Urinary bladder (tissue), 4 donors: Measurements from ENCODE around the gene SASS6. TPM values are rescaled to one million over a fixed set of nuclear protein-coding genes. Genes with fewer than 3 reads are reported as not detected.

Experiments
- DNase-seq: peaks from one replicate; pipeline ENCODE4 v3.0.0-alpha.2; 2015; ENCODE audit errors: extremely low spot score
- H3K27ac ChIP-seq: one replicate; pipeline ENCODE4 v1.5.1; 2013; ENCODE audit warnings: low read depth, mild to moderate bottlenecking, moderate library complexity
- H3K36me3 ChIP-seq: one replicate; pipeline ENCODE4 v1.6.1; 2013; ENCODE audit warnings: mild to moderate bottlenecking, moderate library complexity; ENCODE audit not compliant: insufficient read depth
- H3K4me1 ChIP-seq: one replicate; pipeline ENCODE4 v1.6.1; 2013; ENCODE audit warnings: mild to moderate bottlenecking, moderate library complexity; ENCODE audit not compliant: insufficient read depth
- H3K4me3 ChIP-seq: one replicate; pipeline ENCODE4 v1.5.1; 2013; ENCODE audit warnings: low read depth, low read length
- WGBS: extraction: QIAGEN DNeasy Blood & Tissue Kit; methylation state at CpG from one replicate; pipeline ENCODE4 v1.1.7; 2013; 5-methylcytosine and 5-hydroxymethylcytosine counted together
- polyA plus RNA-seq: library from polyadenylated mRNA; stranded (reverse); fragments of 200-250 nt; gene quantifications from one replicate; pipeline ENCODE4 v1.2.3, GENCODE V29; 2013
- total RNA-seq: library from RNA; depleted of rRNA; stranded (reverse); fragments of >200 nt; gene quantifications from one replicate; pipeline ENCODE4 v1.2.3, GENCODE V29; 2014
- donor health status: healthy with polysubstance abuse.
- donor health status: healthy.

The SASS6 gene
- total and polyA plus RNA-seq, 2 donors = 2.4 to 8.6 TPM

GRCh38 chr1:100077531-100077930 is 55.2 kb downstream of the SASS6 start:
- Histone ChIP-seq H3K36me3 (peaks cover 5% of the 10 kb centered on the region), H3K4me1 (peaks cover 2% of the 10 kb centered on the region), H3K4me3 (no peak overlapping the region), H3K27ac (no peak overlapping the region)
- WGBS = 68% methylated on average over 5 of the region's 5 CpGs
- DNase-seq = no peak

- H3K4me1 ChIP-seq = peaks cover 2% of the 10 kb centered on the region
- H3K36me3 ChIP-seq = peaks cover 5% of the 10 kb centered on the region
- no peak for DNase-seq
- H3K4me3 ChIP-seq = no peak overlapping the region
- no peak overlapping the region for H3K27ac ChIP-seq
These were observed 56.0 kb downstream of the SASS6 start for GRCh38 chr1:100076744-100077143.

GRCh38 chr1:100076319-100076718 is 56.4 kb downstream of the SASS6 start:
- Histone ChIP-seq H3K36me3 (peaks cover 5% of the 10 kb centered on the region), H3K4me3 (no peak overlapping the region), H3K27ac (no peak overlapping the region), H3K4me1 (peaks cover 2% of the 10 kb centered on the region)
- DNase-seq = no peak
- 67% methylated on average over 2 of the region's 2 CpGs for WGBS

- peaks cover 2% of the 10 kb centered on the region for H3K4me1 ChIP-seq
- no peak for DNase-seq
- H3K4me3 ChIP-seq = no peak overlapping the region
- WGBS = 79% methylated on average over 3 of the region's 3 CpGs
- H3K27ac ChIP-seq = peak overlapping the region; percentile 23
- peaks cover 5% of the 10 kb centered on the region for H3K36me3 ChIP-seq
These were observed 57.0 kb downstream of the SASS6 start for GRCh38 chr1:100075773-100076172.

- Histone ChIP-seq H3K4me1 (peaks cover 2% of the 10 kb centered on the region), H3K36me3 (peaks cover 2% of the 10 kb centered on the region), H3K27ac (no peak overlapping the region), H3K4me3 (no peak overlapping the region)
- no peak for DNase-seq
- WGBS = 74% methylated on average over 11 of the region's 11 CpGs
These were observed 57.9 kb downstream of the SASS6 start for GRCh38 chr1:100074604-100075395.

- peaks cover 2% of the 10 kb centered on the region for H3K4me1 ChIP-seq
- no peak for DNase-seq
- peaks cover 2% of the 10 kb centered on the region for H3K36me3 ChIP-seq
- no peak overlapping the region for H3K27ac ChIP-seq
- H3K4me3 ChIP-seq = no peak overlapping the region
- 94% methylated on average over 3 of the region's 3 CpGs for WGBS
These were observed 59.2 kb downstream of the SASS6 start for GRCh38 chr1:100073531-100073930.

GRCh38 chr1:100070201-100070939 is 62.4 kb downstream of the SASS6 start:
- Histone ChIP-seq H3K4me3 (no peak overlapping the region), H3K27ac (no peak overlapping the region), H3K4me1 (no peaks in the 10 kb centered on the region), H3K36me3 (peaks cover 6% of the 10 kb centered on the region)
- WGBS = 96% methylated on average over 5 of the region's 5 CpGs
- DNase-seq = no peak

GRCh38 chr1:100065969-100066227 is 66.8 kb downstream of the SASS6 start:
- Histone ChIP-seq H3K36me3 (peaks cover 6% of the 10 kb centered on the region), H3K27ac (no peak overlapping the region), H3K4me1 (no peaks in the 10 kb centered on the region), H3K4me3 (no peak overlapping the region)
- DNase-seq = no peak
- 80% methylated on average over 2 of the region's 2 CpGs for WGBS

- H3K36me3 ChIP-seq = peaks cover 6% of the 10 kb centered on the region
- 93% methylated on average over 1 of the region's 1 CpG for WGBS
- H3K27ac ChIP-seq = no peak overlapping the region
- no peak overlapping the region for H3K4me3 ChIP-seq
- H3K4me1 ChIP-seq = no peaks in the 10 kb centered on the region
- no peak for DNase-seq
These were observed 67.4 kb downstream of the SASS6 start for GRCh38 chr1:100065183-100065968.

- DNase-seq = no peak
- peak overlapping the region; percentile 23 for H3K27ac ChIP-seq
- 95% methylated on average over 3 of the region's 3 CpGs for WGBS
- no peak overlapping the region for H3K4me3 ChIP-seq
- peaks cover 4% of the 10 kb centered on the region for H3K36me3 ChIP-seq
- H3K4me1 ChIP-seq = no peaks in the 10 kb centered on the region
These were observed 71.0 kb downstream of the SASS6 start for GRCh38 chr1:100061681-100062080.

- peaks cover 1% of the 10 kb centered on the region for H3K4me1 ChIP-seq
- DNase-seq = no peak
- 95% methylated on average over 4 of the region's 4 CpGs for WGBS
- no peak overlapping the region for H3K4me3 ChIP-seq
- no peak overlapping the region for H3K27ac ChIP-seq
- H3K36me3 ChIP-seq = peaks cover 2% of the 10 kb centered on the region
These were observed 79.0 kb downstream of the SASS6 start for GRCh38 chr1:100053727-100054126.

- H3K4me3 ChIP-seq = no peak overlapping the region
- H3K4me1 ChIP-seq = peaks cover 1% of the 10 kb centered on the region
- H3K36me3 ChIP-seq = peaks cover 2% of the 10 kb centered on the region
- DNase-seq = no peak
- H3K27ac ChIP-seq = no peak overlapping the region
These were observed 79.6 kb downstream of the SASS6 start for GRCh38 chr1:100053119-100053518.

- Histone ChIP-seq H3K4me3 (no peak overlapping the region), H3K4me1 (peaks cover 1% of the 10 kb centered on the region)
These were observed 80.8 kb downstream of the SASS6 start for GRCh38 chr1:100051893-100052292.

GRCh38 chr1:100051401-100051800 is 81.3 kb downstream of the SASS6 start:
- H3K4me1 ChIP-seq = peaks cover 1% of the 10 kb centered on the region
- 72% methylated on average over 4 of the region's 4 CpGs for WGBS
- DNase-seq = no peak
- no peak overlapping the region for H3K27ac ChIP-seq
- no peaks in the 10 kb centered on the region for H3K36me3 ChIP-seq
- H3K4me3 ChIP-seq = no peak overlapping the region

More at GRCh38 chr1:100051893-100052292, 80.8 kb downstream of the SASS6 start:
- H3K27ac ChIP-seq = no peak overlapping the region
- DNase-seq = no peak
- no peaks in the 10 kb centered on the region for H3K36me3 ChIP-seq
- WGBS = 86% methylated on average over 1 of the region's 1 CpG
